GM13977 (cell line): ENCODE measurements around the gene EEF1E1.

Source experiments
- DNase-seq: peaks from one replicate; pipeline ENCODE4 v3.0.0; 2012; ENCODE audit warnings: low spot score
- in situ Hi-C: fragments of 300-500 bp; cut with MboI; formaldehyde crosslinking; loops from one replicate; pipeline ENCODE4 v1.12.0; 2022; ENCODE audit warnings: low sequenced_read_pairs, low pct_unique_long_range_greater_than_20kb, mixed read lengths, inconsistent platforms; ENCODE audit not compliant: unreplicated experiment
- TF ChIP-seq, protein P1 (sequence below): IDR thresholded peaks from 2 replicates; pipeline ENCODE4 v1.5.1; 2012; ENCODE audit warnings: mild to moderate bottlenecking, control low read depth; ENCODE audit not compliant: insufficient read depth; ENCODE audit errors: extremely low read depth, missing control alignments

The EEF1E1 gene

DNA sequence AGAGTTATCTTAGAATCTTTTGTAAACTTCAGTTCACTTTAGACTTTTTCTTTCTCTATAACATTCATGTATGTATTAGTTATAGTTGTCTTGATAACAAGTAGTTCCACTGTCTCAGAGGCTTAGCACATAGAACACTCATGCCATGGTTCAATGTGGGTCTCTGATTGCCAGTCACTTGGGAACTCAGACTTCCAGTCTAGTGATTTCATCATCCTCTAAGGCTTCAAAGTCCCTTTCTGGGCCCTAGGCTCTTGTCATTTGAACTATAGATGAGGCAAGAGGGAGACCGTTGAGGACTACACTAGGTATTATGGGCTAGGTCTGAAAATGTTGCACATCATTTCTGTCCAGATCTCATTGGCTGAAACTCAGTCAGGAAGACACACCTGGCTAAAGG is 8.4 kb upstream of the EEF1E1 start:
- TF ChIP-seq, protein P1, sequence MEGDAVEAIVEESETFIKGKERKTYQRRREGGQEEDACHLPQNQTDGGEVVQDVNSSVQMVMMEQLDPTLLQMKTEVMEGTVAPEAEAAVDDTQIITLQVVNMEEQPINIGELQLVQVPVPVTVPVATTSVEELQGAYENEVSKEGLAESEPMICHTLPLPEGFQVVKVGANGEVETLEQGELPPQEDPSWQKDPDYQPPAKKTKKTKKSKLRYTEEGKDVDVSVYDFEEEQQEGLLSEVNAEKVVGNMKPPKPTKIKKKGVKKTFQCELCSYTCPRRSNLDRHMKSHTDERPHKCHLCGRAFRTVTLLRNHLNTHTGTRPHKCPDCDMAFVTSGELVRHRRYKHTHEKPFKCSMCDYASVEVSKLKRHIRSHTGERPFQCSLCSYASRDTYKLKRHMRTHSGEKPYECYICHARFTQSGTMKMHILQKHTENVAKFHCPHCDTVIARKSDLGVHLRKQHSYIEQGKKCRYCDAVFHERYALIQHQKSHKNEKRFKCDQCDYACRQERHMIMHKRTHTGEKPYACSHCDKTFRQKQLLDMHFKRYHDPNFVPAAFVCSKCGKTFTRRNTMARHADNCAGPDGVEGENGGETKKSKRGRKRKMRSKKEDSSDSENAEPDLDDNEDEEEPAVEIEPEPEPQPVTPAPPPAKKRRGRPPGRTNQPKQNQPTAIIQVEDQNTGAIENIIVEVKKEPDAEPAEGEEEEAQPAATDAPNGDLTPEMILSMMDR = no peak
- in situ Hi-C loops = no loop called here
- no peak for DNase-seq

DNA sequence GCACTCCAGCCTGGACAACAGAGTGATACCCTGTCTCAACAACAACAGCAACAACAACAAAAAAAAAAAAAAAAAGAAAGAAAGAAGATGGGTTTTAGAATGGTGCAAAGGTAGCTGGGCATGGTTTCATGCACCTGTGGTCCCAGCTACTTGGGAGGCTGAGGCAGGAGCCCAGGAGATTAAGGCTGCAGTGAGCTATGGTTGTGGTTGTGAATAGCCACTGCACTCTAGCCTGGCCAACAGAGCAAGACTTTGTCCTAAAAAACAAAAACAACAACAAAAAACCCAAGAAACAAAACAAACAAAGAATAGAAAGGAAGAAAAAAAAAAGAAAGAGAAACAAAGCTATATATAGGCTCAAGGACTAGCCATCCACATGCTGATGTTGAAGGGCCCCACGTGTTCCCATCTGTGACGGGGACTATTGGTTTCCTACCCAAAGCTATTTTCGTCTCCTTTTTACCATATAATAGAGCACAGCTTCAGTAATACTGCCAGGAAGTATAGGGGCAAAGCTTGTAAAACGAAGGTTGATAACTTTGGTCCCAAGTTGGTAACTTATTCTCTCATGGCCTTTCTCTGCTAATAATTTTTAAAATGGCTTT is 7.9 kb upstream of the EEF1E1 start:
- in situ Hi-C loops = no loop called here
- no peak for DNase-seq
- TF ChIP-seq, protein P1 = no peak

DNA sequence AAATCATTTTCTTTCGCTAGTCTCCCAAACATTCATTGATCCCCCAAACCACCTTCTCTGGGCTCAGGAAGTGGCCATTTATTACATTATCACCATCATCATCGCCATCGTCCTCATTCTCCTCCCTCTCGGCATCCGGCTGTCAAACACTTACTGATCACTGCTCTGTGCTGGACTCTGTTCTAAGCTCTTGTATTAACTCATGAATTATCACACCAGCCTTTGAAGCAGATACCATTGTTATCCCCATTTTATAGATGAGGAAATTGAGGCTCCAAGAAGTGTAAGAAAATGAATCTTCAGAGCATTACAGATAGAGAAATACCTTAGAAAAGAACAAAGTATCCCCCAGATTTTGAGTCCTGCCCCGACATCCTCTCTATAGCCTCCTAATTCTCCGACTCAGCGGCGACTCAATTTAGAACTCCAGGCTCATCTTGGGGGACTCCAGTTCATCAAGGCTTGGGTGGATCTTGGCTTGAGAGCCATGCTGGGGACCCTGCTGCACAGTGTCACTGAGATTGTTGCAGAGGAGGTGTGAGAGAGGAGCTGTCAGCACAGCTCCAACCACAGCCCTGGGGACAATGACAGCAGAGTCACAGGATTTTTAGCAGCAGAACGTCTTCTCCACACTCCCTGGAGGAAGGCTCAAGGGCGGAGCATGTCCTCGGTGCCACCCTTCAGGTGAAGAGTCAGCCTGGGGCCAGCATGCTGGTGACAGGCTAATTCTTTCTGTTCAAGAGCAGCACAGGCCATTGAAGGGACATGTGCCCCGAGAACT is 6.6 kb upstream of the EEF1E1 start:
- TF ChIP-seq, protein P1 = no peak
- DNase-seq = no peak
- in situ Hi-C loops = no loop called here

DNA sequence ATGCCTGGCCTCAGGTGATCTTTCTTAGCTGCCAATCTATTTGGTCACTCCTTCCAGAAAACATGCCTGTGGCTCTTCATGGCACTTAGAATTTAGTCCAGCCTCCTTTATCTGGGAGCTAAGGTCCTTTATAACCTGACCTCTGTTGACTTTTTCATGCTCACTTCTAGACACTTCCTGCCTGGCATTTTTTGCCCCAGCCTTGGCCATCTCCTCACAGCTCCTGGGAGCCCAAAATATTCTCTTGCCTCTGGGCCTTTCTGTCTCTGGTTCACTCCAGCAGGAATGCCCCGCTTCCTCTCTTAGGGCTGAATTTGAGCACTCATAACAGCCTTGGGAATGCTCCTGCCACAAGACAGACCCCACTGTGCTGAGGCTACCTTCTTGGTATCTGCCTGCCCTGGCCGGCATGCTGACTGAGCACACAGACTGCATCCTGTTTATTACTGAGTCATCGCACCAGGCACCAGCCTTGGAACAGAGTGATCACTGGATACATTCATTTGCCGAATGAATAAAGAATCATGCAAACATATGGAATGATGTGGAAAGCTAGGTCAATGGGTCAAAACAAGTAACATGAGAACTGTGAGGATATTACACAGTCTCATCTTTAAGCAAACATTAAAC is 5.8 kb upstream of the EEF1E1 start:
- DNase-seq = no peak
- in situ Hi-C loops = no loop called here
- TF ChIP-seq, protein P1 = no peak

DNA sequence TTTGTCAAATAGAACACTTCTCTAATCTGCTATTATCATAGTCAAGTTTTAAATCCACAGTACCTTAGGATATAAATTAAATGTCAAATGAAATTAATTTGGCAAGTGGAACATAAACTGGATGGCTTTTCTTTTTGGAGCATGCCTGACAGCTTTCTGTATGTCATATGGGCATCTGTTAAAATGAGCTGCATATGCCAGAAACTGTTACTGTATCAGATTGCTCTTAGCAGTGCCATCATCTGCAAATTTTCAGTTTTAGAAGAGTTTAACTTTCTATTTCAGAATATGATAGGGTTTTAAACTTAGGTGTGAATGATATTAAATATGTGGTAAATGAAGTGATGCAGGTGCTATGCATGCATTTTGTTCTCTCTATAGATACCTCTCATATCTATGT is 3.4 kb upstream of the EEF1E1 start:
- in situ Hi-C loops = no loop called here
- TF ChIP-seq, protein P1 = no peak
- DNase-seq = no peak

DNA sequence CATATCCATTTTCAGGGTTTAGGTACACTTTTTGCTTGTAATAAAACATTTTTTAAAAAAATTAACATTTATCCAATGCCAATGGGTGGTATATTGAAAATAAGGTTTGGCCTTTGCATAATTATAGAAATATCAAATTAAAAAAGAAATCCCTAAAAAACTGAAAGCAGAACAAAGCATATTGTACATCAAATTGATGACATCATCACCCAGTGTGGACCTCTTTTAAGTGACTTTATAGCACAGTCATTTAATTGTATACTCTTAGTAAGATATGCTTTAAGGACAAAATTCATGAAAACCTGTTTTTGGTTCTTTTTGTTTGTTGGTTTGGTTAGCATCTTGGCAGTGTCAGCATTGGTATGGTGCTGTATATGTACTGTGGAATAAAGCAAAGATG is 1.4 kb upstream of the EEF1E1 start:
- no peak for DNase-seq
- in situ Hi-C loops = no loop called here
- TF ChIP-seq, protein P1 = no peak
